ENCODE results near the gene JKAMP. TPM values are rescaled to one million over a fixed set of nuclear protein-coding genes. Genes with fewer than 3 reads are reported as not detected.

The JKAMP gene
- total RNA-seq, 2 donors from 2014 or later, result 38.0 to 66.0 TPM

DNA sequence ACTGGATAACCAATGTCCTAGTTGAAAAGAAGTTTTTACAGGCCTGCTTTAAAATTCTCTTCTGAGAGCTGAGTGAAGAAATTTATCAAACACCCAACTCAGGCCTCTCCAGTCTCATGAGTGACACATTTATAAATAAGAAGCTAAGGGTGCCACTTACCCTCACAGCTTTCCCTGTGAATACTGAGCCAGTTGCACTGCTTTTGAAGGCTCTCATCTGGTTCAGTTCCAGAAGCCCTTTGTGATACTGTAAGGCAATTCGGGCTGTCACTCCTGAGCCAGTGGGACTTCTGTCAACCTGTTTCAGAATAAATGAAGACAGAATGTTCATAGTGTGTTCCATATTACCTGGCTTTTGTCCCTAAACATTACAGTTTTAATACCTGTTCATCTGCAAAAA, 8.6 kb upstream of the JKAMP start:
- Histone ChIP-seq H3K9me3 (no peaks in the 10 kb centered on the region), H3K36me3 (peaks cover 44% of the 10 kb centered on the region), H3K27me3 (no peaks in the 10 kb centered on the region), H3K27ac (peak overlapping the region; percentile 26 to 66), H3K4me3 (no peak overlapping the region), H3K4me1 (peaks cover 0 to 7% of the 10 kb centered on the region in 2 donors)
- no peak for DNase-seq (ENCODE audit: low spot score)
- TF ChIP-seq, protein P1, sequence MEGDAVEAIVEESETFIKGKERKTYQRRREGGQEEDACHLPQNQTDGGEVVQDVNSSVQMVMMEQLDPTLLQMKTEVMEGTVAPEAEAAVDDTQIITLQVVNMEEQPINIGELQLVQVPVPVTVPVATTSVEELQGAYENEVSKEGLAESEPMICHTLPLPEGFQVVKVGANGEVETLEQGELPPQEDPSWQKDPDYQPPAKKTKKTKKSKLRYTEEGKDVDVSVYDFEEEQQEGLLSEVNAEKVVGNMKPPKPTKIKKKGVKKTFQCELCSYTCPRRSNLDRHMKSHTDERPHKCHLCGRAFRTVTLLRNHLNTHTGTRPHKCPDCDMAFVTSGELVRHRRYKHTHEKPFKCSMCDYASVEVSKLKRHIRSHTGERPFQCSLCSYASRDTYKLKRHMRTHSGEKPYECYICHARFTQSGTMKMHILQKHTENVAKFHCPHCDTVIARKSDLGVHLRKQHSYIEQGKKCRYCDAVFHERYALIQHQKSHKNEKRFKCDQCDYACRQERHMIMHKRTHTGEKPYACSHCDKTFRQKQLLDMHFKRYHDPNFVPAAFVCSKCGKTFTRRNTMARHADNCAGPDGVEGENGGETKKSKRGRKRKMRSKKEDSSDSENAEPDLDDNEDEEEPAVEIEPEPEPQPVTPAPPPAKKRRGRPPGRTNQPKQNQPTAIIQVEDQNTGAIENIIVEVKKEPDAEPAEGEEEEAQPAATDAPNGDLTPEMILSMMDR (IDR thresholded peaks at IDR 0.05), result no peak

DNA sequence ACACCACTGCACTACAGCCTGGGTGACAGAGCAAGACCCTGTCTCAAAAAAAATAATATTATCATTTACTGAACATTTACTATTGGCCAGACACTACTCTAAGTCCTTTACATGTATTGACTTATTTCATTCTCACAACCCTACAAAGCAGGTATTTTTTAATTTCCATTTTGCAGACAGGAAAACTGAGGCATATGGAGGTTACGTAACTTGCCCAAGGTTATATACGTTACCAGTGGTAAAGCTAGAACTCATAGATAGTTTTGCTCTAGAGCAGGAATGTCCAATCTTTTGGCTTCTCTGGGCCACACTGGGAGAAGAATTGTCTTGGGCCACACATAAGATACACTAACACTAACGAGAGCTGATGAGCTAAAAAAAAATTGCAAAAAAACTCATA, 5.8 kb upstream of the JKAMP start:
- H3K4me1 ChIP-seq, result peaks cover 0 to 33% of the 10 kb centered on the region in 2 donors
- no peaks in the 10 kb centered on the region for H3K9me3 ChIP-seq
- no peaks in the 10 kb centered on the region for H3K27me3 ChIP-seq
- no peak overlapping the region for H3K4me3 ChIP-seq
- TF ChIP-seq, protein P1 (IDR thresholded peaks at IDR 0.05), result no peak
- no peak overlapping the region for H3K27ac ChIP-seq
- DNase-seq (ENCODE audit: low spot score), result no peak
- peaks cover 26% of the 10 kb centered on the region for H3K36me3 ChIP-seq

DNA sequence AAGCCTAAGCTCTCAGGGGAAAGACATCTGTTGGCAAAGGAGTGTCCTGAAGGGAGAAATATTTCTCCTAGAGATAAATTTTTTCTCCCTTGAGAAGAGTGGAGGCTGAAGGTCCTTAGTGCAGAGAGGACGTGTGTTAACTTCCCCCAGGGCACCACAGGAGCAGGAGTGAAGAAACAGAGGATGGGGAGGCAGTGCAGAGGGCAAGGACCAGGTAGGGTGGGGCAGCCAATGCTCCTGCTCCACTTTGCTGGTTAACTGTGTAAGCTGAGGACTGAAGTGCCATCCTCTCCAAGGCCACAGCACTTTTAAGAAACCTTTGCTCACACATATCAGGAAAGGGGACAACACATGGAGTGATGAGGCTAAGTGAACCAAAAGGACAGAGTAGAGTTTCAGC, 4.2 kb upstream of the JKAMP start:
- Histone ChIP-seq H3K9me3 (no peaks in the 10 kb centered on the region), H3K4me1 (peaks cover 0 to 36% of the 10 kb centered on the region in 2 donors), H3K36me3 (peaks cover 16% of the 10 kb centered on the region), H3K27me3 (no peaks in the 10 kb centered on the region), H3K27ac (peak overlapping the region in 1 of 2 donors; percentile 98), H3K4me3 (no peak overlapping the region)
- TF ChIP-seq, protein P1 (IDR thresholded peaks at IDR 0.05), result no peak
- no peak for DNase-seq (ENCODE audit: low spot score)

DNA sequence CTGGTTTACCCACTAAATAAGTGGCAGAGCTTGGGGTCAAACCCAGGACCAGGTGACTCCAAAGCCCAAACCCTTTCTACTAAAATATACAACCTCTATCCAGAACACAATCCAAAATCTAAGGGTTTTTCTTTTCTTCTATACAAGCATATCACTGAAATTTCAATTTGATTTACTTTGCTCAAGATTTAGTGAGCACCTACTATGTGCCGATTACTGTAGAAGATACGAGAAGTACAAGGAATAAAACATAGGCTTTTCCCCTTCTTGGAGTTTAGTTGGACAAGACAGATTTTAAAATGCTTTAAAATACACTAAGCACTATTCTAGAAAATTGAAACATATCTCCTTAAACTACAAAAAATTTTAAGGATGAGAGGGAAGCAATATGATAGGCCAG, 2.9 kb upstream of the JKAMP start:
- H3K4me1 ChIP-seq, result peaks cover 0 to 48% of the 10 kb centered on the region in 2 donors
- no peak for DNase-seq (ENCODE audit: low spot score)
- H3K9me3 ChIP-seq, result no peaks in the 10 kb centered on the region
- H3K36me3 ChIP-seq, result peaks cover 13% of the 10 kb centered on the region
- peak overlapping the region; percentile 96 to 98 for H3K27ac ChIP-seq
- no peaks in the 10 kb centered on the region for H3K27me3 ChIP-seq
- TF ChIP-seq, protein P1 (IDR thresholded peaks at IDR 0.05), result no peak
- H3K4me3 ChIP-seq, result no peak overlapping the region

DNA sequence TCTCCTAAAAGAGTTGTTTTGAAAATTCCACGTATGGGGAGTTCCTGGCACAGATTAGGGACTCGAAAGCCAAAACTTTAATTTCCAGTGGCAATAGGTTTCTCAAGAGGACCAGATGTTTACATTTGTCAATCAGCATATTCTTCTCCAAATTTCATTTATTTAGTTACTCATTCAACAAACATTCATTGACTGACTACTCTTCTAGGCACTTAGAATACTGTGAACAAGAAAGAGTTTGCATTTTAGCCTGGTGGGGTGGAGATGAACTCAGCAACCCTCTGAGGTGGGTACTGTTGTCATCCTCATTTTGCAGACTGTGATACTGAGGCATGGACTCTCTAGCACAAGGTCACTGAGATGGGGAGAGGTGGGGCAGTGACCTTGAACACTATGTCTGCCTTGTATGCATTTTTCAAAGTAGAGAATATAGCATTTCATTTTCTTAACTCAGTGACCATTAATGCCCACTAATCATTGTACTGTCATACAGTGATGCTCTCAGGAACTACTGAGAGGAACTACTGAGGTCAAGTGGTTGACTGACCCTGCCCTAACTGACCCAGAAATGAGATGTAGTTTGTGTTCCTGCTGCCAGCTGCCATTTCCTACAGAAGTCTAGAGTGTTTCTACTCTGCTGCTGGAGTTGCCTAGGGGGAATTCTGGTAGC, 2.3 kb upstream of the JKAMP start:
- Histone ChIP-seq H3K27ac (peak overlapping the region; percentile 96 to 98), H3K4me3 (peak overlapping the region; percentile 93 to 97), H3K27me3 (no peaks in the 10 kb centered on the region), H3K4me1 (peaks cover 0 to 54% of the 10 kb centered on the region in 2 donors), H3K36me3 (peaks cover 9% of the 10 kb centered on the region), H3K9me3 (no peaks in the 10 kb centered on the region)
- DNase-seq (ENCODE audit: low spot score), result no peak
- TF ChIP-seq, protein P1 (IDR thresholded peaks at IDR 0.05), result no peak
